ENCODE results near the gene FSTL4.

The FSTL4 gene

DNA sequence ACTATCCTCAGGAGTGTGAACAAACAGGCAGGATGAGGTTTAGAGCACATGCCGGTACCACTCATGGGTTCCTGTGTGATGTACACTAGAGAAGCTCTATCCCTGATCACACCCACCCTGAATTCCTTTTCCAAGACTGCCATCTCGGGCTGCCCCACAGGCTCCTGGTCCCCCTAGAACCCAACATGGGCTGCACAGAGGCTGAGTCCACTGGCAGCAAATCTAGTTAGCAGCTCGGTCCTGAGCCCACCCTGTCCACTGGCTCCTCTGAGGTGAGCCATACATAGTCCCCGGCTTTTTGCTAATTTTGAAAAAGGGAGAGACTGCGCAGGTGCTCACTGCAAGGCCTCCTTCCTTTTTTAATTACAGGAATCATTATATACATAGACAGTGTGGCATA lies 227.0 kb downstream of the FSTL4 start:
- no peak for DNase-seq (ENCODE audit: low spot score)

DNA sequence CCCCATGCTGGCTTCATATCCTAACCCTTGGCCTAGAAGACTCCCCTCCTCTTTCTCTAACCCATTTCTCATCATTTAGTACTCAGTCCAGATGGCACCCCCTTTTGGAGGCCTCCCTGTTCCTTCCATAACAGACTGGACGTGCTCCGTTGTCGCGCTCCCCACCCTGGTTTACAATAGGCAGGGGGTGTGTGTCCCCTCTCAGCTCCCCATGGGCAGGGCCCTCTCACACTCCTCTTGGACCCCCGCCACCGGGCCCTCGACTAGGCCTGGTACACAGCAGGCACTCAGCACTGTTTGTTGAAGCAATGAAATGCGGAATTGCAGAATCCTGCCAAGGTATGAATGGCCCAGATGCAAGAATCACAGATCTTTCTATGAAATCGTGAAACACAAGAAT lies 227.4 kb downstream of the FSTL4 start:
- DNase-seq (ENCODE audit: low spot score), result no peak

DNA sequence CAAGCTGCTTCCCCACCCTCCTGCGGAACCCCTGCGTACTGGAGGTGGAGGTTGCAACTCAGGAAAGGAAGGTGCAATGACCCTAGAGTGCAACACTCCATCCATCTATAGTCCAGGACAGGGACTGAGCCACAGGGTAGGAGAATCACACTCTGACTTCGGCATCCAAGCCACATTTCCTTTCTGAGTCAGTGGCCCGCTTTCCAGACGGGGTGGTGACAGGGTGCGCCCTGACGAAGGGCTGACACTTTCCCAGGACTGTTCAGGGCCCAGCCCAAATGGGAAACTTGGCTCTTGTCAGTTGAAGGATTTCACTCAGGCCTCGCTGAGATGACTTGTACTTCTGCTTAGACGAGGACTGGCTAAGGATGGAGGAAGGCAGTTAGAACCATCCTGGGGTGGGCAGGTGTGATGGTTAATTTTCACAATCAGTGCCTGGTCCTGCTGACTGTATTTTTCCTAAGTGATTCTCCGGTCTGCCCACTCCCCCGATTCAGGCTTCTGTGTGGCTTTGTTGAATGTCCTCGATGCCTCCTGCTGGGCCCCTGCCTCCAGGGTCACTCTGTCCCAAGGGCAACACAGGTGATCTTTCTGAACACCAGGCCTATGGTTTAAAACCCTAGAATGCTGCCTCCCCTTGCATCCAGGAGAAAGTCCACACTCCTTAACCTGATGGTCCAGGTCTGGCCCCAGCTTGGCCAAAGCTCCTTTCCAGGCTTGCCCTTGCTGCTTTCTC lies 228.1 kb downstream of the FSTL4 start:
- DNase-seq (ENCODE audit: low spot score), result no peak

DNA sequence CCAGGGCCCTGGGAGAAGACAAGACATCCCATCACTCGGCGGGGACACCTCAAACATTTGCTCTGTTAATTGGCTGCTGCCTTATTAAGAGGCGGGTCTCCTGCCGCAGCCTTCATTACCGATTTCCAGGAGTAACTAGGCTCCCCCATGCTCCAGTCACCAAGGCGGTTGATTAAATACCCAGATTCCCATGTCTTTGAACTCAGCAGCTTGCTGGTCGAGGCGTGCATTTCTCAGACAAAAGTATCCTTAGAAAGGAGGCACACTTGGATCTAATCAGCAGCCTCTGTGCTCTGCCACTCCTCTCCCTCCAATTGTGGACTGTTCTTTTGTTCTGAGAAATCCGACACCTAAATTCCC lies 228.8 kb downstream of the FSTL4 start:
- DNase-seq (ENCODE audit: low spot score), result no peak

DNA sequence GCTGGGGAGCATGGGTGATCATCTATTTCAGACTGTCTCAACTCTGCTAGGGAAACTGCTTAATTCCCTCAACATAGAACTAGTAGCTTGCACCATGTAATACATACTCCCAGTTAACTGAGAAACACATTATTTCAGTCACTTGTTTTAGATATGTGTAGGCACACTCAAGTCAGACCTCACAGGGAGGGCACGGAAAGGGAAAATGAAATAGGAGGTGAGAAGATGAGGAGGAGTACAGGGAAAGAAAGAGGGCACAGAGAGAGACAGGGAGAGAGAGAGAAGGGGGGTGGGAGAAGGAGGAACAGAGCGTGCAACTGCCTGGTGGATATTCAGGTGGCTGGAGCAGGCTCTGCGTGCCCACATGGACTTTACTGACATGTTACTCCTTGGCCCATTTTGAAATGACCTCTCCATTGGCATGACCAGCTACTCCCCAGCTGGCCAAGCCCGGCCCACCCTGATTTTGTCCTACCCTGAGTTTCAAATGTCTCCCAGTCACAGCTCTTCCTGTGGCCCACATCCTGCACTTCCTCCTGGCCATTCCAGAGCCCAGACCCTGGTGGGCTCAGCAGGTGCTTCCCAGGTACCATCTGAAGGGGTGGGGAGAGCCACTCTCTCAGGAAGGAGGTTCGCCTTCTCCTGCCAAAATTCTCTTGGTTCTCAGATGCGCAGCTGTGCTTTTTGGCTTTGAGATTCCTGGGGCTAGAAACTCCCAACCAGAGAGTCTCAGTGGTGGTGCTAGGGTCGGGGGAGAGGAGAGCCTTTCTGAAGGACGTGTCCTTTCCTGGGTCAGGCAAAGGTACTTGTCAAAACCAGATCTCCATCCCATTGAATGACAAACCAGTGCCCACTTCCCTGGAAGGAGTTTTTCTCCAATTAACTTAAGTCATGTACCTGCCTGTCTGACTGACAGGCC lies 229.4 kb downstream of the FSTL4 start:
- DNase-seq (ENCODE audit: low spot score), result no peak

DNA sequence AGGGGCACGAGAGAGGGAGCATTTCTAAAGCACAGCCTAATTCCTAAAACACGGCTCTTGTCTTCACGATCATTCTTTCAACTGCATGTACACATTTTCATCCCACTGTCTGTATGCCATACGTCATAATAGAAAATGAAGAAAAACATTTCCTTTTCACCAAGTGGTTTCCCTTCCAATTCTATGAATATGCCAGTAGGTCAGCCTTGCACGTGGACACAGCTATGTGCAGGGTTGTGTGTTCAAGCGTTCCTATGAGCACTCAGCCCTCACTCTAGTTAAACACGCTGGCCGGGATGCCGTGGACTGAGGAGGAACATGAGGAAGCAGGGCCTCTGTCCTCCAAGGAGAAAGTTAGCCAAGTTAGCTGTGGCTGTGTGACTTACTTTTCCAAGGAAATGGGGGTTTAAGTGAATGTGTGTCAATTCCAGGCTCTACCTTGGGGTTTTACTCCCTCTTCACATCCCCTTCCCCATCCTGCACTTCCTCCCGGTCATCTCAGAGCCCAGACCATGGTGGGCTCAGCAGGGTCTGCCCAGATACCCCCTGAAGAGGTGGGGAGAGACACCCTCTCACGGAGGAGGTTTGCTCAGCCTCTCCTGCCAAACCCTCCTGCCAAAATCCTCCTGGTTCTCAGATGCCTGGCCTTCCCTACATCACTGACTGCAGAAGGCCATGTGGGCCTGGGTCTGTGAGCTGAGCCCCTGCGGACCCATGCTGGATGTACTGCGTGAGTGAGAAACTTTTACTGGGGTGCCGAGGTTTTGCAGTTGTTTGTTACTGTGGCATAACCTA lies 230.6 kb downstream of the FSTL4 start:
- no peak for DNase-seq (ENCODE audit: low spot score)

DNA sequence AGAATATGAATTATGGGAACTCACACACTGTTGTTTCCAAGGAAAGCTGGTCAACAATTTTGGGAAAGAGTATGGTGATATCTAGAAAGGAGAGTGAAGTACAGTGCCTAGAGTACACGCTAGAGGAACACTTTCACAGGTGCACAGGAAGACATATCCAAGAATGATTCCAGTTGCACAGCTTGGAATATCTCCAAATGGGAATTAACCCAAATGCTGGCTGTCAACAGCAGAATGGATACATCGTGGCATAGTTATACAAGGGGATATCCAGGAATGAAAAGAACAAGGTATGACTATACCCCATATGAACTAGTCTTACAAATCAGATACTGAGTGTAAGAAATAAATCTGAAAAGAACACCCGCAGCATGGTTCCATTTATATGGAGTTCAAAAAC lies 231.3 kb downstream of the FSTL4 start:
- no peak for DNase-seq (ENCODE audit: low spot score)

DNA sequence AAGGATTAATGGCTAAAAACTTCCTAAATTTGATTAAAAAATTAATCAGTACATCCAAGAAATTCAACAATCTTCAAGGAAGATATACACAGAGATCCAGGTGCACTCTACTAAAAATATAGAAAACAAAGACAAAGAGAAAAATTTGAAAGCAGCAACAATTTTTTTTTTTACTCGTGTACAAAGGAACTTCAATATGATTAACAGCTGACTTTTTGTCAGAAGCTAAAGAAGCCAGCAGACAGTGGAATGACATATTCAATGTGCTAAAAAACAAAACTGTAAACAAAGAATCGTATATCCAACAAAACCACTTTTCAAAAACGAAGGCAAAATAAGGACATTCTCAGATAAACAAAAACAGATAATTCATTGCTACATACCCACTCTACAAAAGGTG lies 234.6 kb downstream of the FSTL4 start:
- DNase-seq (ENCODE audit: low spot score), result no peak

DNA sequence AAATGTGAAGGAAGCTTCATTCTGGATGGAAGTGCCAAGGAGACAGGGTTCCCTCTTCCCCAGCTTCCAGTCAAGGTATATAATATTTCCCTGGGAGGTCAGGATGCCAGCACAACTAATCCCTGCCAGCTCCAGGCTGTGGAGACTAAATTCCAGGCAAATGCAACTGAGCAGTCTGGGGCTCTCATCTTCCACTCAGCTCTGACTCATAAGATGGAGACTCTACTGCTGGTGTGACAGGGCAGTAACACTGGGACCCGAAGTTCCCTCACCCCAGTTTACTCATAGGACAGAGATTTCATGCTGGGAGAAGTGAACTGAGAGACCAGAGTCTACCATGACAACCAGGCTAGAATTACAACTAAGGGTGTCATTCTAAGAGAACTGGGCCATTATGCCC lies 235.4 kb downstream of the FSTL4 start:
- peak; percentile 55 for DNase-seq (ENCODE audit: low spot score)

DNA sequence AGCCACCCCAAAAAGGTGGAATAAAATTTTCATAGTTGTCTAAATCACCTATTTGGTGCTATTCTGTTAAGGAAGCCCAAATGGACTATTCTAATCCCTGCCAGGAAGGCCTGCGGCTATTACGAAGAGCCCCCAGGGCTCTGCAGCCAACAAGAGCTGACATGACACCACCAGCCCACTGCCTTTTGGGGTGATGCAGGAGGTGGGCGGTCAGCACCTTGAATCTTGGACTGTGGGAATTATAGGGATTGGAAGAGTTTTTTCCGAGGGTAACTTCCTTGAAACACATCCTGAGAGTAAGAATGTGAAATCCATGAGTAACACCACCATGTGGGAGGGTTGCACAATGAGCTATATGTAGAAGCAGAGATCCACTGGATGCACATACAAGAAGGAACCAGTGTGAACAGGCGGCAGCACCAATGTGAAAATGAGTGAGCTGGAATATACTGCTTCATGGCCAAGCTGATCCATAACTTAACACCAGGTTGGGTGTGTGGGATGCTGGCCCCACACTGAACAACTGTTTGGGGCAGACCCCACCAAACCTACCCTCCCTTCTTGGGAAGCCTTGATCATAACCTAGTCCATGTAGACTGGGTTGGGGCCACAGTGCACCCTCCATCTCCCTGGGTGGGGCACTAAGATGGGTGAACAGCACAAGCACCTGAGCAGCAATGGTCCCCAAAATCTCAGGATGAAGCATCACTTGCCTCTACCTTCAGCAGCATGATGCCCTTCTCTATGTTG lies 239.0 kb downstream of the FSTL4 start:
- DNase-seq (ENCODE audit: low spot score), result peak; percentile 25

DNA sequence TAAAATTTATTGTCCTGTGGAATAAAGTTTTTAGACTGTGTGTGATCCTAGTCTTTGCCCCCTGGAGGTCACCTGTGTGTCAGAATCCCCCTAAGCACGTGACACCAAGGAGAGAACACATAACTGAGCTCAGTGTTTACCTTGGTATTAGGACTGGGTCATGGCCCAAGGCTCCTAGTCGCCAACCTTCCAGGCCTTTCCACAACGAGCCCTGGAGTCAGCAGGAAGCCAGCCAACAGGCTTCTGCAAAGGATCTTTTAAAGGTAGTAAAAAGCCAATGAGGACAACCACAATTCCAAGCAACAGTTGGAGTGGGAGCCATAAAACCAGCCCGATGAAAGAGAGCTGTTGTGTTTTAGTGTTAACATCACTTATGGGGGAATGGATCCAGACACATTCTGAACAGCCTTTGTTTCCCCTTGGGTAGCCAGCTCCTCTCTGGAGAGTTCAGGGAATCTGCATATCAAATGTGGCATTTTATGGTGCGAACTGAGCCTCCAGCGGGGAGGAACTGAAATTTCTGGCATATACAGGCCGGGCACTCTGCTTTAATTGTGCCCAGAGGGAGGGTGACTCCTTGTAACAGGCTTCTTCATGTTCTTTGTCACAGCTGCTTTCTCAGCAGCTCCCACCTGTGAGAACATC lies 239.9 kb downstream of the FSTL4 start:
- DNase-seq (ENCODE audit: low spot score), result no peak

DNA sequence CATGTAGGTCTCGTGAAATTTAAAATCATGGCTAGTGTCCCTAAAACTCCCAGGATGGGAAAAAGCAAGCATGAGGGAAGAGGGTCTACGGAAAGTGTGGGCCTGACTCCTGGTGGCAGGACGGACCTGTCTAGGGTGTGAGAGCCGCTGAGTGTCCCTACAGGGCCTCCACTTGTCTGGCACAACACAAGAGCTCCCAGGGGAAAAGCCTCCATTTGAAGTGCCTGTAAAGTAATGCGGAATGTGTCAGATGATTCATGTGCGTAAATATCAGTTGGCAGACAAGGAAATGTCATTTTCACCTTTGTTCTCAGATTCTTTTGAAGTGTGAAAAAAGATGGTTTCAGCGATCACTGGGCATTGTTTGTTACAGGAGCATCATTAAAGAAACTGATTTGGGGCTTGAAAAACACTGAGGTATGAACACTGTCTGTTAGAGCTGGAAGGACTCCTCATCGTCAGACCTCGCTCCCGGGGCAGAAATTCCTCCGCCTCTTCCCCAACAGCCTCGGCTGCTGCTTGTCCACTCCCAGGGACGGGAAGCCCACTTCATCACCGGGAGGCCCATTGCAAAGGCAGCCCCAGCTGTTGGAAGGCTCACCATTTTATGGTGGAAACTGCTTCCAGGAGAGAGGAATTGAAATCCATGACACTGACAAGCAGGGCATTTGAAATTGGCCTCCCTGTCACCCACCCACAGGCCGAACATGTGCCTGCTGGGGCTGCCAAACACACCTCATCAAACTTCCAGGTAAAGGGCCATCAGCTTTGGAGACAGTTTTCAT lies 240.8 kb downstream of the FSTL4 start:
- peak; percentile 10 for DNase-seq (ENCODE audit: low spot score)

DNA sequence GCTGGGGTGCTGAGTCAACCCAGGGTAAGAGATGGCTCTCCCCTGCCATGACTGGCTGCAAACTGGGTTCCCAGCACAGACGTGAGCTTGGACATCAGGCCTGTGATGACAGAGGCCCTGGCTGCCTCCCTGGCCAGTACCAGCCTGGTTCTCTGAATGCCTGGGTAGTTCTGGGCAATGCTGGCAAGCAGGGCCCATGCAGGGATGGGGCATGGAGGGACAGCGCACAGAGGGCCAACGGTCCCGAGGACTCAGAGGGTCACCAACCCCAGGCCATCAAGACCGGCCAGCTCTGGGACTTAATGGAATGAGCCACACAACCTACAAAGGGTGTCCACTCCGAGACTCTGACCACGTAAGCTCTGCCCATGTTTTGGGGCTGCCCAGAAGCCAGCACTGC lies 241.4 kb downstream of the FSTL4 start:
- no peak for DNase-seq (ENCODE audit: low spot score)

DNA sequence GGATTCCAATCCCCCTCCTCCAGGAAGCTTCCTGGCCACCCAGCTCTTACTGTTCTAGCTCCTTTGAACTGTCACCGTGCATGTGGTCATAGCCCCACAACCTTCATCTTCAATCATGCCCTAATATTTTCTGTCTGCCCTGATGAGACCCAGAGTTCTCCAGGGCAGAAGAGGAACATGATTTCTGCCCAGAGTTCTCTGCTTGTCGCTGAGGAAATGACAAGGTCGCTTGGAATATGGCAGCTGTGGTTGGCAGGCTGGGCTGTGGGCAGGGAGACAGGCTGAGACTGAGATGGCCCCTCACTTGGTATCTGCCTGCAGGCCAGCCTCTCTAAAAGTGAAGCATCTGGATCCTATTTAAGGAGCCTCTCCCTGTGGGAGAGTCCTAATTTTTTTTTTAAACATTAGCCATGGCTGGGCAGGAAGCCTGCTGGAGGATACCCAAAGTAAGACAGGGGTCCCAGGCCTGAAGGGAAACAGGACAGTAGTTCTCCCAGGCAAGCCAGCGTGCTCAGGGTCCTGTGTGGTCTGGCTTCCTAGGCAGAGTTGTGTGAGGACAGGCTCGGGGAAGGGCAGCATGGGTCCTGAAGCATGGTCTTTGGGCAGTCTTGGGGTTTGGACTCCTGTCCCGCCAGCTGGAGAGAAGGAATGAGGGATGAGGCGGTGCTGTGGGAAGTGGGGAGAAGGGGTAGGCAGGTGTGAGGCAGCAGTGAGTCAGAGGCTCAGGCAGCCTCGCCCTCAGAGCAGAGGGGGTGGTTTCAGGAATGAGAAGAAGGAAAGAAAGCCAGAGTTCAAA lies 242.1 kb downstream of the FSTL4 start:
- peak; percentile 56 for DNase-seq (ENCODE audit: low spot score)

DNA sequence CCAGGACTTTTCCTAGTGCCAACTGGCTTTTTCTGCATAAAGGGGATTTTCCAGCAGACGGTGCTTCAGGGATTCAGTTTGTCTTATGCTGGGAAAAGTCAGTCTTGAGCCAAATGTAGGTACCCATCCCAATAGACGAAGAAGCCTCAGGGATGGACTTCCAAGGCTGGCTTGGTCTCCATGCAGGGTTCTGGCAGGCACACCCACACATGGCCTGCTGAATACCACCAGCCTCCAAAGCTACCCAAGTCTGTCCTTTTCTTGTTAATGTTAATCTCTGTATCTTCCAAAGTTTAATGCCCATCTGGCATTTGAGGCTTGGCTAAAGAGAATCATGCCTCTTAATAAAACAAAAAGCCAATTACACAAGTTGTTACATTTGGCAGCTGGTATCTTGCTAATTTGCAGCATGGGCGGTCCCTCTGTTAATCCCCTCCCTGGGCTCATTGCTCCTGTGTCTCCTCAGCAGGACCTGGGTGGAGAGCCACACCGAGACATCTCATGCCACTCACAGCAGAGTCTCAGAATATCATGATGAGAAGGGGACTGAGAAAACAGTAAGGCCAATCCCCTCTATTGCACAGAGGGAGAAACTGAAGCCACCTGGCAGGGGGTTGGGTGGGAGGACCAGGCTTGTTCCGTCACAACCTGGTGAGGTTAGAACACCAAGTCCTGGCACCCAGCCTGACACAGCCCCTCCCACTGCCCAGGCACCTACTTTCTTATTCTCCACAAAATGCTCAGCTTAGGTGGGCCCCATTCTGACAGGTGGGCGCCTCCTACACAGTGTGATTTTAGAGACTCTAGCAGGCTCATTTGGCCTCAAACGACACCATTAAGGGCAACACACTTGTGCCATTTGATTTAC lies 243.2 kb downstream of the FSTL4 start:
- DNase-seq (ENCODE audit: low spot score), result no peak

DNA sequence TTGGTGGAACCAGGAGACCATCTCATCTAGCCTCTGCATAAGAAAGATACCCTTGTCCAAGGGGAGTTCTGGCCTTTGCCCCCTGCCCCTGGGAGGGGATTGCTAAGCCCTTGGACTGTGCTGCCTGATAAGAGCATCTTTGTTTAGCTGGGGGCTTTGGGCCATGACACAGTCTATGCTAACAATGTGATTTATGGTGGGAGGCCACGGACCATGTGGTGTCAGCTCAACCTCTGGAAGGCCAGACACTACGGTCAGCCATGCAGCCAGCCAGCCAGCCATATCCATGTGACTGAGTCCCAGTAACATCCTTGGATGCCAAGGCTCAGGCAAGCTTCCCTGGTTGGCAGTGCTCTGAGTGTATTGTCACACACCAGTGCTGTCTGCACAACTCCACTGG lies 244.4 kb downstream of the FSTL4 start:
- peak; percentile 6 for DNase-seq (ENCODE audit: low spot score)

DNA sequence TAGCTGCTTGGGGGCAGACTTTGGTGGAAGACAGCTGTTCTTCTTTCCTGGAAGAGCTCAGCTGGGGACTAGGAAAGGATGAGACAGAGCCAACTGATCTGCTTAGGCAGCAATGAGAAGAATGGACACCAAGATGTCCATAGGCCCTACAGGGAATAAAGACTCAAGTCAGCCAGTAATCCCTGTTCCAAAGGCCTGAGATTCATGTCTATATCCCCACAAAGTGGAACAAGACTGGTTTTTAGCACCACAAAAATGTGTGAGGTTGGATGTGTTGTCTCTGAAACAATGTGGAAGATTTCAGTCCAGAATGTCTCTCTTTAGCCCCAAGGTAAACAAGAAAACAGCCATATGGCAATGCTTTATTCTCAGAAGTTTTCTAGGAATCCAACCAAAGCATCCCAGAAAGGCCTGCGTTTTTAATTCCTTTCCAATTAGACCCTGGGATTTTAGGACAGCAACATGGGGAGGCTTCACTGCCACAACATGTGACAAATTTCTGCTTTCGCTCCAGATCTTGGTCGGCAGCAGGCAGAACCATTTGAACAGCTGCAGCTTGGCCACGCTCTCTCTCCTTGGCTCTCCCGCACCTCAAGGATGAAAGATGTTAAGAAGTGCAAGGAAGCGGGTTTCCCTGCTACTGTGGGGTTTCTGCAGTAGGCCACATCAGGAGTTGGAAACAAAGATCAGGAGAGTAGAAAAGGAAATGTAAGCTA lies 245.1 kb downstream of the FSTL4 start:
- no peak for DNase-seq (ENCODE audit: low spot score)

DNA sequence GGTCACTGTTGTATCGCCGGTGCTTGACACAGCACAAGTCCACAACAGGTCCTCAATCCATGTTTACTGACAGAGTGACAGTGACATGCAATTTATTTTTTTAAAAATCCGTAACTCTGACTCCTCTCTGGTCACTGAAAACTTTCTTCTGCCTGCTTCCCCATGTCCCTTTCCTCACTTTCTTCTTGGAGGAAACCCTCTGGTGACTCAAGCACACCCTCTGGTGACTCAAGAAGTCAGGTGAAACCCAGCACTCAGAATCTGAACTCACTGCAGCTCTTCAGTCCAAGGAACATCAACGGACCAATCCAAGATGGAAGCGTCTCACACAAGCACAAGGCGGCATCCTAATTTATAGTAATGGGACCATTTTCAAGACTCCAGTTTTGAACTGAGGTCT lies 245.9 kb downstream of the FSTL4 start:
- peak; percentile 28 for DNase-seq (ENCODE audit: low spot score)

Measured in kidney tubule cell (primary cell).